Upper lobe of right lung (tissue), 1 donor: Measurements from ENCODE around the gene FHOD3. TPM values are rescaled to one million over a fixed set of nuclear protein-coding genes. Genes with fewer than 3 reads are reported as not detected.

Source experiments
- ATAC-seq: fragments of 200-7000 bp; cut with Tn5 transposase; one replicate; pipeline ENCODE4 v1.9.1; 2020; ENCODE audit warnings: mild to moderate bottlenecking, moderate library complexity
- DNase-seq: peaks from one replicate; pipeline ENCODE4 v3.0.0-alpha.2; 2020
- H3K27ac ChIP-seq: fragments of 200-600 bp; one replicate; pipeline ENCODE4 v1.8.0; 2022
- H3K27me3 ChIP-seq: fragments of 200-600 bp; one replicate; pipeline ENCODE4 v1.8.0; 2022; ENCODE audit warnings: mild to moderate bottlenecking
- H3K36me3 ChIP-seq: fragments of 200-600 bp; one replicate; pipeline ENCODE4 v1.8.0; 2022
- H3K4me1 ChIP-seq: fragments of 200-600 bp; one replicate; pipeline ENCODE4 v1.8.0; 2022
- H3K4me3 ChIP-seq: fragments of 200-600 bp; one replicate; pipeline ENCODE4 v1.8.0; 2022; ENCODE audit warnings: mild to moderate bottlenecking
- H3K9me3 ChIP-seq: fragments of 200-600 bp; one replicate; pipeline ENCODE4 v1.8.0; 2022
- intact Hi-C: fragments of 100-400 bp; cut with DNase I; formaldehyde crosslinking; loops from one replicate; pipeline ENCODE4 v1.11.0; 2022
- total RNA-seq: library from RNA; stranded (reverse); fragmentation: NEBNext Ultra II Directional; extraction: Animal tissue kit (Norgen Biotek cat#: 25700); gene quantifications from one replicate; pipeline ENCODE4 v1.2.1, GENCODE V29; 2021
- TF ChIP-seq, protein P1 (sequence below): fragments of 200-600 bp; IDR thresholded peaks from one replicate; pipeline ENCODE4 v1.8.0; 2022; ENCODE audit warnings: antibody characterized with exemption
- donor health status: DM: no; HTN: yes; CAD: no; lungs with severe emphysema.

Gene FHOD3
- total RNA-seq, 1 donor from 2014 or later = 1.9 TPM

- TF ChIP-seq, protein P1, sequence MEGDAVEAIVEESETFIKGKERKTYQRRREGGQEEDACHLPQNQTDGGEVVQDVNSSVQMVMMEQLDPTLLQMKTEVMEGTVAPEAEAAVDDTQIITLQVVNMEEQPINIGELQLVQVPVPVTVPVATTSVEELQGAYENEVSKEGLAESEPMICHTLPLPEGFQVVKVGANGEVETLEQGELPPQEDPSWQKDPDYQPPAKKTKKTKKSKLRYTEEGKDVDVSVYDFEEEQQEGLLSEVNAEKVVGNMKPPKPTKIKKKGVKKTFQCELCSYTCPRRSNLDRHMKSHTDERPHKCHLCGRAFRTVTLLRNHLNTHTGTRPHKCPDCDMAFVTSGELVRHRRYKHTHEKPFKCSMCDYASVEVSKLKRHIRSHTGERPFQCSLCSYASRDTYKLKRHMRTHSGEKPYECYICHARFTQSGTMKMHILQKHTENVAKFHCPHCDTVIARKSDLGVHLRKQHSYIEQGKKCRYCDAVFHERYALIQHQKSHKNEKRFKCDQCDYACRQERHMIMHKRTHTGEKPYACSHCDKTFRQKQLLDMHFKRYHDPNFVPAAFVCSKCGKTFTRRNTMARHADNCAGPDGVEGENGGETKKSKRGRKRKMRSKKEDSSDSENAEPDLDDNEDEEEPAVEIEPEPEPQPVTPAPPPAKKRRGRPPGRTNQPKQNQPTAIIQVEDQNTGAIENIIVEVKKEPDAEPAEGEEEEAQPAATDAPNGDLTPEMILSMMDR = no peak
- no peak for ATAC-seq
- DNase-seq = no peak
- Histone ChIP-seq H3K27me3 (no peaks in the 10 kb centered on the region), H3K27ac (no peak overlapping the region), H3K4me1 (no peaks in the 10 kb centered on the region), H3K36me3 (no peaks in the 10 kb centered on the region), H3K9me3 (no peaks in the 10 kb centered on the region), H3K4me3 (no peak overlapping the region)
- intact Hi-C loops = no loop called here
Measured at GRCh38 chr18:36519358-36519757, 221.8 kb downstream of the FHOD3 start.

DNA sequence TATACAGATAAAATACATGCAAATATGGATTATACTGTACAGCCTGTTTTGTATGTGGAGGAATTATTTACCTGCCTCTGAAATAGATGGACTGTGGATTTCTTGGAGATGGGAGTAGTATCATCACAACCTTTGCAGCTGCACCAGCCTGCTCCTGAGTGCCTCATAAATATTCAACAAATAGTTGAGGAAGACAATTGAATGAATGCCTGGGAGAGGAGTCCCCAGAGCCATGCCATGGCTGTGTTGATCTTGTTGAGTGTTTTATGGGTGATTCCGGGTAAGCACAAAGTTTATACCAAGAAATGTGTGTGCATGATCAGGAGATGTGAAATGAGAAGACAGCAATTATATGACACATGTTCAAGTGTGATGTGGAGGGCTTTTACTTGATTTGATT, 225.0 kb downstream of the FHOD3 start:
- Histone ChIP-seq H3K4me1 (no peaks in the 10 kb centered on the region), H3K36me3 (no peaks in the 10 kb centered on the region), H3K9me3 (no peaks in the 10 kb centered on the region), H3K27ac (no peak overlapping the region), H3K27me3 (no peaks in the 10 kb centered on the region), H3K4me3 (no peak overlapping the region)
- intact Hi-C loops = no loop called here
- ATAC-seq = no peak
- TF ChIP-seq, protein P1 = no peak
- DNase-seq = no peak

- Histone ChIP-seq H3K27ac (no peak overlapping the region), H3K27me3 (no peaks in the 10 kb centered on the region), H3K4me3 (no peak overlapping the region), H3K9me3 (no peaks in the 10 kb centered on the region), H3K36me3 (no peaks in the 10 kb centered on the region), H3K4me1 (no peaks in the 10 kb centered on the region)
- DNase-seq = no peak
- TF ChIP-seq, protein P1 = no peak
- intact Hi-C loops = no loop called here
- no peak for ATAC-seq
Measured at GRCh38 chr18:36525913-36526312, 228.4 kb downstream of the FHOD3 start.

GRCh38 chr18:36526611-36527010, 229.1 kb downstream of the FHOD3 start:
- ATAC-seq (no peak), DNase-seq (no peak)
- Histone ChIP-seq H3K27ac (no peak overlapping the region), H3K27me3 (no peaks in the 10 kb centered on the region), H3K9me3 (no peaks in the 10 kb centered on the region), H3K4me1 (no peaks in the 10 kb centered on the region), H3K4me3 (no peak overlapping the region), H3K36me3 (no peaks in the 10 kb centered on the region)
- intact Hi-C loops = no loop called here
- TF ChIP-seq, protein P1 = no peak

DNA sequence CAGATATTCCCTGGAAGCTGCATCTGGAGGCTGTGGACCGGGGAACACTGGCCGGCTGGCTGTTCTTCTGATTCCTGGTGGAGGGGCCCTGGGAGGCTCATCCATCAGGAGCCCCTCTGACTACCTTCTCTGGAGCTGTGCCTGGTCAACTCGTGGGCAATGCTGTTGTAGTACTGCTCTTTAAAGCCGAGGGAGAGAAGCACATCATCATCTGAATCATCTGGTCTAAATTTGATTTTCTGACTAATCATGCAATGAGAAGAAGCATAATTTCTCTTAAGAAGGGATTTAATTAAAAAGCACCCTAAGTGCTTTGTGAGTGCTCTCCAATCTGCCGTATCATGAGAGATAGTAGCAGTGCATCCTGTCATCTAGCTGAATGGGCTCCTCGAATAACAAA, 229.5 kb downstream of the FHOD3 start:
- ATAC-seq = no peak
- no peaks in the 10 kb centered on the region for H3K4me1 ChIP-seq
- TF ChIP-seq, protein P1 = no peak
- no peak overlapping the region for H3K4me3 ChIP-seq
- H3K27ac ChIP-seq = no peak overlapping the region
- intact Hi-C loops = no loop called here
- H3K36me3 ChIP-seq = no peaks in the 10 kb centered on the region
- no peak for DNase-seq
- no peaks in the 10 kb centered on the region for H3K9me3 ChIP-seq
- no peaks in the 10 kb centered on the region for H3K27me3 ChIP-seq

DNA sequence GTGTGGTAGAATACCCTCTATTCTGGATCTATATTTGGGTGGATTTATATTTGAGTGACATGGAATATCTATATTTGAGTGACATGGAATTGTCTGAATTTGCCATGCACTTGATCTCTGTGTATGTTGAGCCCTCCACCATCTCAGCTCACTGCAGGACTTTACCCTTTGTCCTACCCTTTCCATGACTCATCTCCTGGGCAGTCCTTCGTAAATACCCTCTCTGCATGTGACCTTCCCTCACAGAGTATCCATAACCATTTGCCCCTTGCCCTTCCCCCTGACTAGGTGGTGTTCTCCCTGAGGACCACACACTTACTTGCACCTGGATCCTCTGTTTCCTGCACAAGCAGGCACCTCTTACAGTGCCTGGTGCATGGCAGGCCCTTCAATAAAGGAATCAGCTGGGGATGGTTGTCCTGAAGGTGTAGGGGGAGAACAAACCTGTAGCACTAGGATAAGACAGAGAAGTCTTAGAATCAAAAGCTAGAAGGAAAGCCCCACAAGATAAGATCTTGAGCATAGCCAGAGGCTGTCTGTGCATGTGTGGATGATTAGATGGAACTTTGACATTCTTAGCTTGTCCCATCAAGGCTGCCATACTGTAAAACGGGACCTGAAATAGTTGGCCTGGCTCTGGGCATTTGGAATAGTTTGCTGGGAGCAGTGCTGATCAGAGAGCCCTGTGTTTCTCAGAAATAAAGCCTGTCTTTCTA, 230.4 kb downstream of the FHOD3 start:
- ATAC-seq (no peak), DNase-seq (no peak)
- intact Hi-C loops = no loop called here
- TF ChIP-seq, protein P1 = no peak
- no peak overlapping the region for H3K27ac ChIP-seq
- H3K4me3 ChIP-seq = no peak overlapping the region
- H3K36me3 ChIP-seq = no peaks in the 10 kb centered on the region
- no peaks in the 10 kb centered on the region for H3K4me1 ChIP-seq
- H3K9me3 ChIP-seq = no peaks in the 10 kb centered on the region
- H3K27me3 ChIP-seq = no peaks in the 10 kb centered on the region
